ENCODE data around the gene ROCK2.
"Not testable (repeated sequence)": the region's sequence is repeated elsewhere in the genome, so short reads cannot be mapped to it uniquely, and the experiment has no call there.

The ROCK2 gene

DNA sequence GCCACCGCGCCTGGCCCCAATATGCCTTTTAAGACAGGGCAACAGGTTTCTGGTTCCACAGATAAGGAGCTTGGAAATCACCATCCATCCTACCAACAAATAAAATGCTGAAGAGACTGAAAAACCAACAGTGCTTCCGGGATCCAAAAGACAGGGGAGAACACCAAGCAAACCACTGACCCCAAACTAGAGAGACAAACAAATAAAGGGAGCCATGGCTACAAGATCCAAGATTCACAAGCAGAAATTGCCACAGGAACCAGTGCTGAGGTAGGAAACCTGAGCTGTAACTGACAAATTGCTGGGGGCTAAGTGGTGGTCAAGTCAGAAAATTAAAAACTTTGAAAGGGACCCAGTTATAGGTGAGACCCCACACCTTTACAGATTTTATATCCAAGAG is 76.5 kb downstream of the ROCK2 start:
- no peak overlapping the region for H3K4me3 ChIP-seq (replicated peaks in 1 of 2; ENCODE audit: low read depth in 2 of 2, low read length in 2 of 2)
- DNase-seq (ENCODE audit: low read depth in 2 of 2), result no peak
- no peak for TF ChIP-seq CTCF (IDR thresholded peaks at IDR 0.05; ENCODE audit: low read depth, low read length)

GRCh38 chr2:11264818-11265217 is 79.6 kb downstream of the ROCK2 start:
- no peak for DNase-seq (ENCODE audit: low read depth in 2 of 2)
- no peak overlapping the region for H3K4me3 ChIP-seq (replicated peaks in 1 of 2; ENCODE audit: low read depth in 2 of 2, low read length in 2 of 2)
- TF ChIP-seq CTCF (IDR thresholded peaks at IDR 0.05; ENCODE audit: low read depth, low read length), result no peak

DNA sequence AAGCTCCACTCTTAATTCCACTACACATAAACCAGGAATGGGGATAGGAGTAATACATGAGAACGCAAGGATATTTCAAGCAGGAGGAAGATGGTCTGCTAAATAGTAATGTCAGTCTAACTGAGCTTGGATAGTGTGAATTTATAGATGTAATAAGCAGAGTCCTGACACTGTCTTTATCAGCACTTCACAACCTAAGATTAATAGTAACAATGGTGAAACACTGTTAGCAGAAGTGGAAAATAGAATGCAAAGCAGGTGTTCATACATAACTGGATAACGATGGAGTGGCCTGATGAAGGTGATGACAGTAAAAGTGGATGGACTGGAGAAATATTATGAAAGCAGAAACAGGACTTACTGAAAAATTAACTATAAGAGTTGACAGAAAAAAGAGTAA is 80.4 kb downstream of the ROCK2 start:
- TF ChIP-seq CTCF (IDR thresholded peaks at IDR 0.05; ENCODE audit: low read depth, low read length), result no peak
- H3K4me3 ChIP-seq (replicated peaks in 1 of 2; ENCODE audit: low read depth in 2 of 2, low read length in 2 of 2), result no peak overlapping the region
- DNase-seq (ENCODE audit: low read depth in 2 of 2), result no peak

DNA sequence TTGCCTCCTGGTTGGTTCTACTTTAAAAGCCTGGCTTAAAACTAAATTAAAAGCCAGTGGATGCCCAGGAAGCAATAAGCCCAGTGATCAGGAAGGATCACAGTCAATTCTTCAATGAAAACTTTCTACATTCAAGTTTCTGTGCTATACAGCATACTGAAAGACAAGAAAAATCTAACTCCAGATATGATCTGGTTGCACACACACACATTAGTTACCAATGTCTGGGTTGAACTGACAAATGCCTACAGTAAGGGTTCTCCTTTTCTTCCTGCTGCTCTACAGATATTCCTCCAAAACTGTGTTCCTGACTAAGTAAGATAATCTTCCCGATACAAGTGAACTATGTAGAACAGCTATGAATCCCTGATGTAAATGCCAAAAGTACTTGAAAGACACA is 81.3 kb downstream of the ROCK2 start:
- DNase-seq (ENCODE audit: low read depth in 2 of 2), result no peak
- no peak for TF ChIP-seq CTCF (IDR thresholded peaks at IDR 0.05; ENCODE audit: low read depth, low read length)
- no peak overlapping the region for H3K4me3 ChIP-seq (replicated peaks in 1 of 2; ENCODE audit: low read depth in 2 of 2, low read length in 2 of 2)

GRCh38 chr2:11262438-11262837 is 82.0 kb downstream of the ROCK2 start:
- not testable (repeated sequence) for DNase-seq (ENCODE audit: low read depth in 2 of 2); H3K4me3 ChIP-seq (replicated peaks in 1 of 2; ENCODE audit: low read depth in 2 of 2, low read length in 2 of 2)

GRCh38 chr2:11261564-11261963 is 82.9 kb downstream of the ROCK2 start:
- H3K4me3 ChIP-seq (replicated peaks in 1 of 2; ENCODE audit: low read depth in 2 of 2, low read length in 2 of 2); DNase-seq (ENCODE audit: low read depth in 2 of 2): not testable (repeated sequence)

GRCh38 chr2:11260979-11261378 is 83.5 kb downstream of the ROCK2 start:
- DNase-seq (ENCODE audit: low read depth in 2 of 2), result no peak
- TF ChIP-seq CTCF (IDR thresholded peaks at IDR 0.05; ENCODE audit: low read depth, low read length), result no peak
- no peak overlapping the region for H3K4me3 ChIP-seq (replicated peaks in 1 of 2; ENCODE audit: low read depth in 2 of 2, low read length in 2 of 2)

GRCh38 chr2:11257964-11258363 is 86.5 kb downstream of the ROCK2 start:
- H3K4me3 ChIP-seq (replicated peaks in 1 of 2; ENCODE audit: low read depth in 2 of 2, low read length in 2 of 2), result no peak overlapping the region
- DNase-seq (ENCODE audit: low read depth in 2 of 2), result no peak
- TF ChIP-seq CTCF (IDR thresholded peaks at IDR 0.05; ENCODE audit: low read depth, low read length), result no peak
